Natural killer cell (primary cell): ENCODE measurements around the gene RFPL3. TPM values are rescaled to one million over a fixed set of nuclear protein-coding genes. Genes with fewer than 3 reads are reported as not detected.
"Not testable (repeated sequence)": the region's sequence is repeated elsewhere in the genome, so short reads cannot be mapped to it uniquely, and the experiment has no call there.

Experiments used
- ATAC-seq, 3 donors: fragments of 150-1000 bp in 2 of 3; fragments of 200-7000 bp in 1 of 3; cut with Tn5 transposase; 1 replicate in 1 of 3; 2 replicates in 2 of 3; pipeline ENCODE4 v1.10.0; 2021; ENCODE audit warnings: mild to moderate bottlenecking in 2 of 3, moderate library complexity in 2 of 3
- DNase-seq, 2 donors: peaks; one replicate each; pipeline versions ENCODE4 v3.0.0 to v3.0.0-alpha.2; 2013 to 2021; ENCODE audit warnings: mixed read lengths in 1 of 2
- H3K27ac ChIP-seq: one replicate; pipeline ENCODE4 v1.5.1; 2013; ENCODE audit warnings: mild to moderate bottlenecking, low read length
- H3K27me3 ChIP-seq: one replicate; pipeline ENCODE4 v1.6.1; 2013; ENCODE audit warnings: low read length; ENCODE audit not compliant: control insufficient read depth, insufficient read depth
- H3K36me3 ChIP-seq: one replicate; pipeline ENCODE4 v1.6.1; 2013; ENCODE audit warnings: low read length; ENCODE audit not compliant: control insufficient read depth, insufficient read depth
- H3K4me1 ChIP-seq: one replicate; pipeline ENCODE4 v1.6.1; 2013; ENCODE audit warnings: low read length; ENCODE audit not compliant: control insufficient read depth, insufficient read depth
- H3K4me3 ChIP-seq: one replicate; pipeline ENCODE4 v1.5.1; 2013; ENCODE audit warnings: low read length
- H3K9me3 ChIP-seq: one replicate; pipeline ENCODE4 v1.6.1; 2013; ENCODE audit warnings: low read length; ENCODE audit not compliant: control insufficient read depth, insufficient read depth
- H3K27ac Mint-ChIP-seq, 2 donors: one replicate each; pipeline ENCODE4 v1.8.0; 2022; ENCODE audit warnings: mild to moderate bottlenecking in 2 of 2, mixed read lengths in 2 of 2, moderate library complexity in 1 of 2
- H3K27me3 Mint-ChIP-seq, 2 donors: one replicate each; pipeline ENCODE4 v1.8.0; 2022; ENCODE audit warnings: low read depth in 2 of 2, mixed read lengths in 2 of 2
- H3K36me3 Mint-ChIP-seq: one replicate; pipeline ENCODE4 v1.8.0; 2022; ENCODE audit warnings: mixed read lengths
- H3K4me1 Mint-ChIP-seq, 2 donors: one replicate each; pipeline ENCODE4 v1.8.0; 2022; ENCODE audit warnings: mixed read lengths in 2 of 2
- H3K4me3 Mint-ChIP-seq: one replicate; pipeline ENCODE4 v1.8.0; 2022; ENCODE audit warnings: mild to moderate bottlenecking, moderate library complexity, mixed read lengths
- H3K9me3 Mint-ChIP-seq, 2 donors: one replicate each; pipeline ENCODE4 v1.8.0; 2022; ENCODE audit warnings: mixed read lengths in 2 of 2
- WGBS: methylation state at CpG from one replicate; pipeline ENCODE4 v1.1.7; 2013; ENCODE audit warnings: missing lambda C conversion rate; ENCODE audit not compliant: insufficient coverage; 5-methylcytosine and 5-hydroxymethylcytosine counted together
- intact Hi-C: fragments of 100-400 bp; cut with micrococcal nuclease; formaldehyde crosslinking; loops from one replicate; pipeline ENCODE4 v1.14.2; 2022
- total RNA-seq, 4 donors: library from RNA; stranded (reverse); fragments of 120-200 nt in 1 of 4; gene quantifications; one replicate each; pipeline versions ENCODE4 v1.2.3 to v1.2.4, GENCODE V29; 2013 to 2022
- TF ChIP-seq, protein P1 (sequence below): fragments of 200-600 bp; IDR thresholded peaks from one replicate; pipeline ENCODE4 v1.8.0; 2022; ENCODE audit warnings: antibody characterized with exemption

The RFPL3 gene
- total RNA-seq, result not detected
- total RNA-seq (2013), result not detected

DNA sequence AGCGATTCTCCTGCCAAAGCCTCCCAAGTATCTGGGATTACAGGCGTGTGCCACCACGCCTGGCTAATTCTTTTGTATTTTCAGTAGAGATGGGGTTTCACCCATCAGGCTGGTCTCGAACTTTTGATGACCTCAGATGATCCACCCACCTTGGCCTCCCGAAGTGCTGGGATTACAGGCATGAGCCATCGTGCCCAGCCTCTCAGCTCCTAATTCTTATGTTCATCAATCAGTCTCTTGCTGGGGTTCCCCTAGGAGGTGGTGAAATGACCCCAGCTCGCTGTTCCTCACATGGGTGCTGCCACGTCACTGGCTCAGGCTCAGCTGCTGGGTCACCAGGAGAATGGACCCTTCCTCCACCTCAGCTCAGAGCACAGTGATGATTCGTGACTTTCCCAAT, at the start of gene RFPL3:
Gene RFPL3 (plus strand): TSS at position 301 of the 400 bp plus-strand sequence. CDS start 205 bp downstream, outside the sequence.
- H3K4me1 ChIP-seq, H3K36me3 ChIP-seq, H3K27me3 ChIP-seq, H3K4me3 Mint-ChIP-seq, DNase-seq, H3K36me3 Mint-ChIP-seq, ATAC-seq, intact Hi-C loops, H3K27ac Mint-ChIP-seq, H3K4me3 ChIP-seq, H3K4me1 Mint-ChIP-seq, H3K9me3 Mint-ChIP-seq, H3K9me3 ChIP-seq, H3K27ac ChIP-seq, H3K27me3 Mint-ChIP-seq: not testable (repeated sequence)
- WGBS, result 74% methylated on average over 8 of the region's 9 CpGs

DNA sequence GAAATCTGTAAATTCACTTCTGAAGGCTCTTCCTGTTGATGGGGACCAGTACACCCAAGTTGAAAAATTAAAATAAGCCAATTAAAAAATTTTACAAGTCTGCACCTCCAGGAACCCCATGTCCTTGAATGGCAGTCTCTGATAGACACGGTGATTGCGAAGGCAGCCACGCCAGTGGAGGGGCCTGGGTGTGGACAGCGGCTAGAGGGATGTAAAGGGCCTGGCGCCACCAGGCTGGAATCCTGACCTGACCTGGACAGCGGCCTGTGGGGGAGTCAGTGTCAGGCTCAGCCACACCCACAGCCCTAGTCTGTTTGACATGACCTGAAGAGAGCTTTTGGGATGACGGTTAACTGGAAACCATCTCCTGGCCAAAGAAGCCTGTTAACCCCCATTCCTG, 49.5 kb upstream of the RFPL3 start:
- no peaks in the 10 kb centered on the region for H3K4me1 Mint-ChIP-seq
- H3K4me3 Mint-ChIP-seq, result no peak overlapping the region
- no peak overlapping the region for H3K4me3 ChIP-seq
- peaks cover 21 to 35% of the 10 kb centered on the region in 2 donors for H3K27me3 Mint-ChIP-seq
- no peaks in the 10 kb centered on the region for H3K4me1 ChIP-seq
- no peaks in the 10 kb centered on the region for H3K36me3 Mint-ChIP-seq
- TF ChIP-seq, protein P1, sequence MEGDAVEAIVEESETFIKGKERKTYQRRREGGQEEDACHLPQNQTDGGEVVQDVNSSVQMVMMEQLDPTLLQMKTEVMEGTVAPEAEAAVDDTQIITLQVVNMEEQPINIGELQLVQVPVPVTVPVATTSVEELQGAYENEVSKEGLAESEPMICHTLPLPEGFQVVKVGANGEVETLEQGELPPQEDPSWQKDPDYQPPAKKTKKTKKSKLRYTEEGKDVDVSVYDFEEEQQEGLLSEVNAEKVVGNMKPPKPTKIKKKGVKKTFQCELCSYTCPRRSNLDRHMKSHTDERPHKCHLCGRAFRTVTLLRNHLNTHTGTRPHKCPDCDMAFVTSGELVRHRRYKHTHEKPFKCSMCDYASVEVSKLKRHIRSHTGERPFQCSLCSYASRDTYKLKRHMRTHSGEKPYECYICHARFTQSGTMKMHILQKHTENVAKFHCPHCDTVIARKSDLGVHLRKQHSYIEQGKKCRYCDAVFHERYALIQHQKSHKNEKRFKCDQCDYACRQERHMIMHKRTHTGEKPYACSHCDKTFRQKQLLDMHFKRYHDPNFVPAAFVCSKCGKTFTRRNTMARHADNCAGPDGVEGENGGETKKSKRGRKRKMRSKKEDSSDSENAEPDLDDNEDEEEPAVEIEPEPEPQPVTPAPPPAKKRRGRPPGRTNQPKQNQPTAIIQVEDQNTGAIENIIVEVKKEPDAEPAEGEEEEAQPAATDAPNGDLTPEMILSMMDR, result no peak
- H3K27me3 ChIP-seq, result no peaks in the 10 kb centered on the region
- no peaks in the 10 kb centered on the region for H3K36me3 ChIP-seq
- intact Hi-C loops, result no loop called here
- no peak overlapping the region for H3K27ac Mint-ChIP-seq
- ATAC-seq (no peak), DNase-seq (no peak)
- WGBS, result 85% methylated on average over 7 of the region's 7 CpGs
- no peaks in the 10 kb centered on the region for H3K9me3 ChIP-seq
- no peak overlapping the region for H3K27ac ChIP-seq
- H3K9me3 Mint-ChIP-seq, result no peaks in the 10 kb centered on the region

DNA sequence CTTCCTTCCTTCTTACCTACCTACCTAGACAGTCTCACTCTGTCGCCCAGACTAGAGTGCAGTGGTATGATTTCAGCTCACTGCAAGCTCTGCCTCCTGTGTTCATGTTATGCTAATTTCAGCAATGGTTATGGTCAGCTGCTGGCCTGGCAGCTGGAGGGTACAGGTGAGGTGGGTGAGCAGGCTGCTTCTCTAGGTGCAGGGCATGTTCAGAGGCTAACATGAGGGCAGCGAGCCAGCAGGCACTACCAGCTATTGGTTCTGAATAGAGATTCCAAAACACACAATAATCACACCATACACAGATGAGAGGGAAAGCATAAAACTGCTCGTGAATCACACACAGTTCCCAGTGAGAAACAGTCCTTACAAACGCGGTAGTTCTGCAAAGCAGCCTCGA, 48.7 kb upstream of the RFPL3 start:
- DNase-seq, result no peak
- TF ChIP-seq, protein P1, result no peak
- Mint-ChIP-seq H3K27ac (no peak overlapping the region), H3K4me3 (no peak overlapping the region), H3K36me3 (no peaks in the 10 kb centered on the region), H3K9me3 (no peaks in the 10 kb centered on the region), H3K4me1 (no peaks in the 10 kb centered on the region), H3K27me3 (peaks cover 20 to 43% of the 10 kb centered on the region in 2 donors)
- H3K9me3 ChIP-seq, result no peaks in the 10 kb centered on the region
- H3K27ac ChIP-seq, result no peak overlapping the region
- no peaks in the 10 kb centered on the region for H3K27me3 ChIP-seq
- no peaks in the 10 kb centered on the region for H3K36me3 ChIP-seq
- no peaks in the 10 kb centered on the region for H3K4me1 ChIP-seq
- 92% methylated on average over 6 of the region's 6 CpGs for WGBS
- intact Hi-C loops, result no loop called here
- no peak overlapping the region for H3K4me3 ChIP-seq
- no peak for ATAC-seq

DNA sequence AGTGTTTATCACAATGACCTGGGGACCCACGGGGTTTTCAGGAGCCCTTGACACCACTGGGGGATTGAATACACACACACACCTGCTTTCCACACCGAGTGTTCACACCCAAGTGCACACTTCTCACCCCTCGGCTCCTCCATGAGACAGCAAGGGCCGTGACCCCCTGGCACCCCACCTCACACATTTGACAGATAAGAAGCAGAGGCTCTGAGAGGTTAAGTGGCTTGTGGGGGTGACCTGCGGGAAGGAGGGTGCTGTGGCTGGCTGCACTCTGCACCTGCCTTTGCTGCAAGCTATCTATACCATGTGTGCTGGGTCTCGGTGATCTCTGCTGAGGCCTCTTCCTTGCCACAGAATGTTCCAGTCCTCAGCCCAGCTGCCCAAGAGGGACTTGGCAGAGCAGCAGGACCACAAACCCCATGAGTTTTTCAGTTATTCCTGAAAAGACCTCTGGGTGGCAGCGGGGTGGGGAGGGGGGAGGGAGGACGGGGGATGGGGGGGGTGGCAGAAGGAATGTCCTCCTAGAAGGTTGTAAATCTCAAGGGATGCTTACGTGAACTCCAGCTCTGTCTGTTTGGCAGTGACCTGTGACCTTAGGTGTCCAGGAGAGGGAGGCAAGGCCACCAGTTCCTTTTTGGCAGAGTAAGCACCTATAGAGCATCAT, 47.9 kb upstream of the RFPL3 start:
- no peaks in the 10 kb centered on the region for H3K9me3 ChIP-seq
- H3K4me1 ChIP-seq, result no peaks in the 10 kb centered on the region
- no peaks in the 10 kb centered on the region for H3K36me3 ChIP-seq
- Mint-ChIP-seq H3K27ac (no peak overlapping the region), H3K4me1 (no peaks in the 10 kb centered on the region), H3K9me3 (no peaks in the 10 kb centered on the region), H3K36me3 (no peaks in the 10 kb centered on the region), H3K27me3 (peaks cover 14 to 44% of the 10 kb centered on the region in 2 donors), H3K4me3 (no peak overlapping the region)
- DNase-seq, result no peak
- TF ChIP-seq, protein P1, result no peak
- H3K4me3 ChIP-seq, result no peak overlapping the region
- no peaks in the 10 kb centered on the region for H3K27me3 ChIP-seq
- 42% methylated on average over 7 of the region's 9 CpGs for WGBS
- intact Hi-C loops, result no loop called here
- ATAC-seq, result no peak
- no peak overlapping the region for H3K27ac ChIP-seq
